ENCODE measurements around the gene PLPPR5. TPM values are rescaled to one million over a fixed set of nuclear protein-coding genes. Genes with fewer than 3 reads are reported as not detected.

PLPPR5 gene
- total RNA-seq, 1 experiment from 2014 or later, result not detected

GRCh38 chr1:98940722-98941079 is 64.0 kb downstream of the PLPPR5 start (continued):
- no peak for TF ChIP-seq EGR1 (IDR thresholded peaks at IDR 0.05; ENCODE audit: low read depth)

- H3K4me1 ChIP-seq (ENCODE audit: control insufficient read depth in 1 of 2, insufficient read depth in 2 of 2, low read length in 2 of 2), result no peaks in the 10 kb centered on the region
- H3K9ac ChIP-seq (ENCODE audit: low read length), result no peak overlapping the region
- ATAC-seq, result no peak
- no peak for DNase-seq (ENCODE audit: low read depth, low spot score)
- H3K4me2 ChIP-seq (ENCODE audit: low read length), result no peak overlapping the region
- H2AFZ ChIP-seq (ENCODE audit: low read depth, low read length, poor library complexity, severe bottlenecking), result no peak overlapping the region
- H3K9me2 ChIP-seq (ENCODE audit: insufficient read depth), result no peaks in the 10 kb centered on the region
- H3K36me3 ChIP-seq (ENCODE audit: control insufficient read depth in 1 of 2, insufficient read depth in 2 of 2, low read length in 2 of 2), result no peaks in the 10 kb centered on the region
- CTCF ChIA-PET, result no interaction called here
- TF ChIP-seq RAD21 (IDR thresholded peaks at IDR 0.05; ENCODE audit: low read depth), result peak; percentile 20; the same call in 1 of the 2 replicates
- TF ChIP-seq ELF1 (IDR thresholded peaks at IDR 0.05; ENCODE audit: borderline replicate concordance, low read depth), result no peak
- no peak for TF ChIP-seq SIN3A (IDR thresholded peaks at IDR 0.05; ENCODE audit: low read depth)
- TF ChIP-seq REST (IDR thresholded peaks at IDR 0.05; ENCODE audit: low read depth), result no peak
- no peaks in the 10 kb centered on the region for H3K27me3 ChIP-seq (ENCODE audit: insufficient read depth, low read length)
- H3K9me3 ChIP-seq (ENCODE audit: control insufficient read depth in 1 of 2, insufficient read depth in 1 of 2, low read depth in 1 of 2, low read length in 2 of 2), result no peaks in the 10 kb centered on the region
- H4K20me1 ChIP-seq (ENCODE audit: insufficient read depth), result no peaks in the 10 kb centered on the region
- intact Hi-C loops (cut with micrococcal nuclease), result no loop called here
- BruUV-seq (replicated peaks), result no TSS peak
- H3K27ac ChIP-seq (ENCODE audit: low read depth, low read length), result no peak overlapping the region
- RAD21 ChIA-PET (ENCODE audit: low non-redundant PET in 1 of 2, low total read pairs in 2 of 2, uncharacterized antibody in 2 of 2, unreplicated experiment in 2 of 2), result no interaction called here
- POLR2A ChIA-PET, result no interaction called here
- H3K4me3 ChIP-seq (replicated peaks in 1 of 2; ENCODE audit: low read depth in 1 of 2, low read length in 2 of 2), result no peak overlapping the region
- H3K79me2 ChIP-seq (ENCODE audit: insufficient read depth, low read length), result no peaks in the 10 kb centered on the region
Observed at GRCh38 chr1:98940069-98940721, 64.5 kb downstream of the PLPPR5 start.
